HepG2 (cell line): Measurements from ENCODE around the gene DOCK3. TPM values are rescaled to one million over a fixed set of nuclear protein-coding genes. Genes with fewer than 3 reads are reported as not detected.

Experiments
- ATAC-seq: fragments of 200-7000 bp; cut with Tn5 transposase; 3 replicates; pipeline ENCODE4 v1.9.1; 2020; ENCODE audit warnings: mild to moderate bottlenecking, moderate library complexity
- BruUV-seq: library from RNA; stranded (reverse); fragments of 400-500 nt; replicated peaks from 2 replicates; lab custom pipeline; 2021; lab: Mats Ljungman, UMichigan
- CTCF ChIA-PET: fragments of 300-600 bp; formaldehyde crosslinking; extraction: SDS; loops from one replicate; lab custom pipeline; 2021; ENCODE audit warnings: low total read pairs, inconsistent platforms, low intra/inter-chr PET ratio; lab: Yijun Ruan, JAX
- POLR2A ChIA-PET: fragments of 350-600 bp; sonication (Branson Sonifier 250); formaldehyde crosslinking; loops from one replicate; lab custom pipeline; 2020; ENCODE audit warnings: antibody characterized with exemption, inconsistent platforms; lab: Yijun Ruan, JAX
- DNase-seq: peaks from one replicate; pipeline ENCODE4 v3.0.0-alpha.2; 2015; ENCODE audit warnings: low spot score
- FAIRE-seq: peaks from 3 replicates; lab custom pipeline; 2011; peaks lifted over from hg19 to GRCh38; lab: Jason Lieb, UNC
- H2AFZ ChIP-seq: one replicate; pipeline ENCODE4 v1.6.1; 2011; ENCODE audit warnings: low read length, inconsistent platforms
- H3K27ac ChIP-seq: fragments of 300-600 bp; 3 replicates; pipeline ENCODE4 v1.8.0; 2011; ENCODE audit warnings: mixed run types, mild to moderate bottlenecking, mixed read lengths, low read length, inconsistent platforms; ENCODE audit not compliant: insufficient read depth; ENCODE audit errors: extremely low read length
- H3K27me3 ChIP-seq, 2 experiments: fragments of 200-600 bp in 1 of 2; 2 replicates in 1 of 2; 3 replicates in 1 of 2; pipeline versions ENCODE4 v1.6.0 to v1.8.0; 2011; ENCODE audit warnings: low read length in 2 of 2, mild to moderate bottlenecking in 2 of 2, moderate library complexity in 2 of 2, inconsistent platforms in 1 of 2; ENCODE audit not compliant: insufficient read depth in 2 of 2, control insufficient read depth in 1 of 2
- H3K36me3 ChIP-seq, 2 experiments: fragments of 200-600 bp in 1 of 2; replicated peaks in 1 of 2; 2 replicates in 1 of 2; 3 replicates in 1 of 2; pipeline versions ENCODE4 v1.5.1 to v1.8.0; 2011; ENCODE audit warnings: low read length in 2 of 2, inconsistent platforms in 1 of 2; ENCODE audit not compliant: insufficient read depth in 2 of 2, control insufficient read depth in 1 of 2
- H3K4me1 ChIP-seq: 2 replicates; pipeline ENCODE4 v1.5.1; 2012; ENCODE audit warnings: low read length, inconsistent platforms; ENCODE audit not compliant: insufficient read depth
- H3K4me2 ChIP-seq: 2 replicates; pipeline ENCODE4 v1.6.0; 2011; ENCODE audit warnings: low read depth, low read length, inconsistent platforms
- H3K4me3 ChIP-seq, 3 experiments: fragments of 200-600 bp in 1 of 3; sonication (generic), shearing (Covaris generic) in 1 of 3; replicated peaks in 1 of 3; 2 replicates each; pipeline ENCODE4 v1.5.1; 2011 to 2016; ENCODE audit warnings: low read length in 3 of 3, inconsistent platforms in 2 of 3, low read depth in 2 of 3, mild to moderate bottlenecking in 2 of 3, control low read depth in 1 of 3, mixed read lengths in 1 of 3; ENCODE audit not compliant: insufficient read depth in 1 of 3
- H3K79me2 ChIP-seq: one replicate; pipeline ENCODE4 v1.6.1; 2011; ENCODE audit warnings: low read length, inconsistent platforms; ENCODE audit not compliant: insufficient read depth
- H3K9ac ChIP-seq: 2 replicates; pipeline ENCODE4 v1.6.0; 2011; ENCODE audit warnings: mild to moderate bottlenecking, low read depth, low read length, inconsistent platforms; ENCODE audit not compliant: insufficient read depth
- H3K9me3 ChIP-seq: 2 replicates; pipeline ENCODE4 v1.5.1; 2012; ENCODE audit warnings: mild to moderate bottlenecking, low read length
- H4K20me1 ChIP-seq: 2 replicates; pipeline ENCODE4 v1.6.0; 2011; ENCODE audit warnings: inconsistent platforms, mild to moderate bottlenecking, low read length, moderate library complexity; ENCODE audit not compliant: insufficient read depth
- BRD4 ChIP-seq: sonication (generic); formaldehyde crosslinking; IDR thresholded peaks from 2 replicates; pipeline ENCODE4 v1.4.0; 2020; ENCODE audit warnings: missing genetic modification reagents
- DNMT3B ChIP-seq: conservative IDR thresholded peaks from 2 replicates; pipeline ENCODE4 v1.6.1; 2016; ENCODE audit warnings: missing biosample characterization, control low read depth
- HHEX ChIP-seq: IDR thresholded peaks from 2 replicates; pipeline ENCODE4 v1.6.1; 2016; ENCODE audit warnings: control low read depth
- IRF2 ChIP-seq: IDR thresholded peaks from 2 replicates; pipeline ENCODE4 v1.6.1; 2018; ENCODE audit warnings: missing genetic modification reagents, missing compliant biosample characterization
- MBD4 ChIP-seq: IDR thresholded peaks from 2 replicates; pipeline ENCODE4 v1.6.1; 2012; ENCODE audit warnings: low read length, inconsistent platforms, borderline replicate concordance
- MEIS1 ChIP-seq: sonication (generic); formaldehyde crosslinking; IDR thresholded peaks from 2 replicates; pipeline ENCODE4 v1.9.0; 2021; ENCODE audit warnings: mild to moderate bottlenecking, missing genetic modification reagents, moderate library complexity, borderline replicate concordance
- ZBTB7A ChIP-seq: sonication (generic); formaldehyde crosslinking; IDR thresholded peaks from 2 replicates; pipeline ENCODE4 v1.8.0; 2022; ENCODE audit warnings: mild to moderate bottlenecking, missing genetic modification reagents
- ZBTB8A ChIP-seq: sonication (generic); formaldehyde crosslinking; IDR thresholded peaks from 2 replicates; pipeline ENCODE4 v1.4.0; 2020; ENCODE audit warnings: mild to moderate bottlenecking, low read depth, missing genetic modification reagents, borderline replicate concordance
- WGBS: methylation state at CpG from one replicate; pipeline ENCODE4 v1.1.6; 2017; ENCODE audit warnings: low lambda C conversion rate; 5-methylcytosine and 5-hydroxymethylcytosine counted together
- in situ Hi-C: cut with HindIII; loops from 2 replicates; pipeline ENCODE4 v1.10.0; 2017; ENCODE audit warnings: low pct_unique_long_range_greater_than_20kb; ENCODE audit not compliant: extremely low pct_ligation_motif_present
- intact Hi-C: fragments of 100-400 bp; cut with micrococcal nuclease; formaldehyde crosslinking; loops from one replicate; pipeline ENCODE4 v1.10.0; 2022; ENCODE audit not compliant: unreplicated experiment
- polyA plus RNA-seq, 8 experiments: library from polyadenylated mRNA; depleted of rRNA in 3 of 8; stranded (reverse) in 7 of 8; unstranded in 1 of 8; fragments of >200 nt; fragmentation: Illumina TruSeq in 4 of 8; extraction: Trizol in 4 of 8; gene quantifications; 2 replicates each; pipeline versions ENCODE4 v1.2.1 to v1.2.3, GENCODE V29; 2011 to 2016; ENCODE audit warnings: low read depth in 4 of 8, missing spikeins in 1 of 8, mixed read lengths in 1 of 8; ENCODE audit not compliant: insufficient read depth in 1 of 8
- total RNA-seq, 5 experiments: library from RNA; depleted of rRNA; stranded (reverse); fragments of >200 nt; fragmentation: Illumina TruSeq; extraction: Trizol; gene quantifications; 2 replicates each; pipeline ENCODE4 v1.2.3, GENCODE V29; 2016; ENCODE audit warnings: low read depth in 1 of 5
- TF ChIP-seq, protein P1 (sequence below), 2 experiments: IDR thresholded peaks; 2 replicates each; pipeline ENCODE4 v1.6.1; 2011 to 2012; ENCODE audit warnings: low read length in 2 of 2, borderline replicate concordance in 1 of 2, low read depth in 1 of 2, mild to moderate bottlenecking in 1 of 2, moderate library complexity in 1 of 2
- TF ChIP-seq, protein P2 (sequence below): sonication (generic); formaldehyde crosslinking; IDR thresholded peaks from 2 replicates; pipeline ENCODE4 v1.4.0; 2020; ENCODE audit warnings: missing genetic modification reagents
- TF ChIP-seq, protein P3 (sequence below): sonication (generic); formaldehyde crosslinking; IDR thresholded peaks from 2 replicates; pipeline ENCODE4 v1.9.0; 2021; ENCODE audit warnings: missing genetic modification reagents, borderline replicate concordance
- TF ChIP-seq, protein P4 (sequence below): sonication (generic); formaldehyde crosslinking; IDR thresholded peaks from 2 replicates; pipeline ENCODE4 v1.5.0; 2020; ENCODE audit warnings: missing genetic modification reagents
- TF ChIP-seq, protein P5 (sequence below): sonication (generic); formaldehyde crosslinking; conservative IDR thresholded peaks from 2 replicates; pipeline ENCODE4 v1.8.0; 2022; ENCODE audit warnings: missing genetic modification reagents

The DOCK3 gene
- total and polyA plus RNA-seq, 2 of the 13 experiments (the other 11 are each of a cell fraction or from before 2014, with no cell fraction given), result not detected

DNA sequence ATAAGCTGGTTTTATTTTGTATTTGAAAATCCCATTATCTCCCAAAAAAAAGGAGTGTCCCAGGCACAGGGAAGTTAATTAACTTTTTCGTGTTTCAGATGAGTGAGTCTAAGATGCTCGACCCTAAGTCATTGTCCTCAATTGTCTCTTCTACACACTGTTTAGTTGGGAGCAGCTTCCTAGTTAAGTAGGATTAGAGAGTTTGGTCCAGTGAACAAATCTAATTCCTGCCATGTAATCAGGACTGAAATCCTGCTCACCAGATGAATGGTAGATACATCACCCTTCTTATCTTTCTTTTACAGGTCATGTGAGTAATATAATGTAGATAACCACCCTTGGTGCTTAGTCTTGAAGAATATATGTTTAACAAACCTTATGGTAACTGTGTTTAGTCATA, 481.4 kb downstream of the DOCK3 start (continued):
- TF ChIP-seq, protein P1, sequence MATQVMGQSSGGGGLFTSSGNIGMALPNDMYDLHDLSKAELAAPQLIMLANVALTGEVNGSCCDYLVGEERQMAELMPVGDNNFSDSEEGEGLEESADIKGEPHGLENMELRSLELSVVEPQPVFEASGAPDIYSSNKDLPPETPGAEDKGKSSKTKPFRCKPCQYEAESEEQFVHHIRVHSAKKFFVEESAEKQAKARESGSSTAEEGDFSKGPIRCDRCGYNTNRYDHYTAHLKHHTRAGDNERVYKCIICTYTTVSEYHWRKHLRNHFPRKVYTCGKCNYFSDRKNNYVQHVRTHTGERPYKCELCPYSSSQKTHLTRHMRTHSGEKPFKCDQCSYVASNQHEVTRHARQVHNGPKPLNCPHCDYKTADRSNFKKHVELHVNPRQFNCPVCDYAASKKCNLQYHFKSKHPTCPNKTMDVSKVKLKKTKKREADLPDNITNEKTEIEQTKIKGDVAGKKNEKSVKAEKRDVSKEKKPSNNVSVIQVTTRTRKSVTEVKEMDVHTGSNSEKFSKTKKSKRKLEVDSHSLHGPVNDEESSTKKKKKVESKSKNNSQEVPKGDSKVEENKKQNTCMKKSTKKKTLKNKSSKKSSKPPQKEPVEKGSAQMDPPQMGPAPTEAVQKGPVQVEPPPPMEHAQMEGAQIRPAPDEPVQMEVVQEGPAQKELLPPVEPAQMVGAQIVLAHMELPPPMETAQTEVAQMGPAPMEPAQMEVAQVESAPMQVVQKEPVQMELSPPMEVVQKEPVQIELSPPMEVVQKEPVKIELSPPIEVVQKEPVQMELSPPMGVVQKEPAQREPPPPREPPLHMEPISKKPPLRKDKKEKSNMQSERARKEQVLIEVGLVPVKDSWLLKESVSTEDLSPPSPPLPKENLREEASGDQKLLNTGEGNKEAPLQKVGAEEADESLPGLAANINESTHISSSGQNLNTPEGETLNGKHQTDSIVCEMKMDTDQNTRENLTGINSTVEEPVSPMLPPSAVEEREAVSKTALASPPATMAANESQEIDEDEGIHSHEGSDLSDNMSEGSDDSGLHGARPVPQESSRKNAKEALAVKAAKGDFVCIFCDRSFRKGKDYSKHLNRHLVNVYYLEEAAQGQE (IDR thresholded peaks at IDR 0.05; ENCODE audit: borderline replicate concordance in 1 of 2, low read depth in 1 of 2, low read length in 2 of 2), result no peak
- no peak for TF ChIP-seq IRF2 (CRISPR knock-in tag)
- TF ChIP-seq, all 625 proteins: peak for 0

DNA sequence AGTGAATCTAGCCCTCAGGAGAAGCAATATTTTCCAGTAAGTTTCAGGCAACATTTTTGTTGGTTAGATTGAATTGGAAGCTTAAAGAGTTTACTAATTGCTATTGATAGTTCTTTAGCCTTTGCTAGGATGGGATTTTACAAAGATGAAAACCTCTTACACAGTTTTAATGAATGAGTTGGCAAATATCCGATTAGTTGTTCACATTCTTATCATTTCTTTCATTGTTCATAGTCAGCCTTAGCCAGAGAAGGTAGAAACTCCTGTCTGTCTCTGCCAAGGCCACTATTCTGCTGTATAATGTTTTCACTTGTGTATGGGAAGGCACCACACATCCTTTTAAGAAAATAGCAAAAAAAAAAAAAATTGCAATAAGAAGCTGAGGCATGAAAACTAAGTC, 488.3 kb downstream of the DOCK3 start:
- H3K4me2 ChIP-seq, result no peak overlapping the region
- no peaks in the 10 kb centered on the region for H3K9me3 ChIP-seq
- ChIA-PET CTCF (no interaction called here), POLR2A (no interaction called here)
- H3K79me2 ChIP-seq, result no peaks in the 10 kb centered on the region
- H3K27me3 ChIP-seq, result no peaks in the 10 kb centered on the region
- no peaks in the 10 kb centered on the region for H3K36me3 ChIP-seq
- ATAC-seq (no peak), FAIRE-seq (no peak), DNase-seq (no peak)
- H2AFZ ChIP-seq, result no peak overlapping the region
- WGBS, result 0% methylated on average over 1 of the region's 1 CpG
- H3K4me1 ChIP-seq, result no peaks in the 10 kb centered on the region
- in situ Hi-C loops (no loop called here), intact Hi-C loops (no loop called here)
- H3K4me3 ChIP-seq, result no peak overlapping the region
- H3K27ac ChIP-seq, result no peak overlapping the region
- H3K9ac ChIP-seq, result no peak overlapping the region
- H4K20me1 ChIP-seq, result no peaks in the 10 kb centered on the region
- BruUV-seq, result no TSS peak
- TF ChIP-seq ZBTB8A (no peak), IRF2 (CRISPR knock-in tag) (no peak), MEIS1 (CRISPR knock-in tag) (no peak), HHEX (no peak), ZBTB7A (no peak), MBD4 (no peak), DNMT3B (CRISPR knock-in tag) (no peak), BRD4 (CRISPR knock-in tag) (no peak)
- TF ChIP-seq, protein P2, sequence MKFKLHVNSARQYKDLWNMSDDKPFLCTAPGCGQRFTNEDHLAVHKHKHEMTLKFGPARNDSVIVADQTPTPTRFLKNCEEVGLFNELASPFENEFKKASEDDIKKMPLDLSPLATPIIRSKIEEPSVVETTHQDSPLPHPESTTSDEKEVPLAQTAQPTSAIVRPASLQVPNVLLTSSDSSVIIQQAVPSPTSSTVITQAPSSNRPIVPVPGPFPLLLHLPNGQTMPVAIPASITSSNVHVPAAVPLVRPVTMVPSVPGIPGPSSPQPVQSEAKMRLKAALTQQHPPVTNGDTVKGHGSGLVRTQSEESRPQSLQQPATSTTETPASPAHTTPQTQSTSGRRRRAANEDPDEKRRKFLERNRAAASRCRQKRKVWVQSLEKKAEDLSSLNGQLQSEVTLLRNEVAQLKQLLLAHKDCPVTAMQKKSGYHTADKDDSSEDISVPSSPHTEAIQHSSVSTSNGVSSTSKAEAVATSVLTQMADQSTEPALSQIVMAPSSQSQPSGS, result no peak
- TF ChIP-seq, protein P3, sequence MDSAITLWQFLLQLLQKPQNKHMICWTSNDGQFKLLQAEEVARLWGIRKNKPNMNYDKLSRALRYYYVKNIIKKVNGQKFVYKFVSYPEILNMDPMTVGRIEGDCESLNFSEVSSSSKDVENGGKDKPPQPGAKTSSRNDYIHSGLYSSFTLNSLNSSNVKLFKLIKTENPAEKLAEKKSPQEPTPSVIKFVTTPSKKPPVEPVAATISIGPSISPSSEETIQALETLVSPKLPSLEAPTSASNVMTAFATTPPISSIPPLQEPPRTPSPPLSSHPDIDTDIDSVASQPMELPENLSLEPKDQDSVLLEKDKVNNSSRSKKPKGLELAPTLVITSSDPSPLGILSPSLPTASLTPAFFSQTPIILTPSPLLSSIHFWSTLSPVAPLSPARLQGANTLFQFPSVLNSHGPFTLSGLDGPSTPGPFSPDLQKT, result no peak
- TF ChIP-seq, protein P4, sequence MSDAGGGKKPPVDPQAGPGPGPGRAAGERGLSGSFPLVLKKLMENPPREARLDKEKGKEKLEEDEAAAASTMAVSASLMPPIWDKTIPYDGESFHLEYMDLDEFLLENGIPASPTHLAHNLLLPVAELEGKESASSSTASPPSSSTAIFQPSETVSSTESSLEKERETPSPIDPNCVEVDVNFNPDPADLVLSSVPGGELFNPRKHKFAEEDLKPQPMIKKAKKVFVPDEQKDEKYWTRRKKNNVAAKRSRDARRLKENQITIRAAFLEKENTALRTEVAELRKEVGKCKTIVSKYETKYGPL (CRISPR knock-in tag), result no peak
- TF ChIP-seq, protein P5, sequence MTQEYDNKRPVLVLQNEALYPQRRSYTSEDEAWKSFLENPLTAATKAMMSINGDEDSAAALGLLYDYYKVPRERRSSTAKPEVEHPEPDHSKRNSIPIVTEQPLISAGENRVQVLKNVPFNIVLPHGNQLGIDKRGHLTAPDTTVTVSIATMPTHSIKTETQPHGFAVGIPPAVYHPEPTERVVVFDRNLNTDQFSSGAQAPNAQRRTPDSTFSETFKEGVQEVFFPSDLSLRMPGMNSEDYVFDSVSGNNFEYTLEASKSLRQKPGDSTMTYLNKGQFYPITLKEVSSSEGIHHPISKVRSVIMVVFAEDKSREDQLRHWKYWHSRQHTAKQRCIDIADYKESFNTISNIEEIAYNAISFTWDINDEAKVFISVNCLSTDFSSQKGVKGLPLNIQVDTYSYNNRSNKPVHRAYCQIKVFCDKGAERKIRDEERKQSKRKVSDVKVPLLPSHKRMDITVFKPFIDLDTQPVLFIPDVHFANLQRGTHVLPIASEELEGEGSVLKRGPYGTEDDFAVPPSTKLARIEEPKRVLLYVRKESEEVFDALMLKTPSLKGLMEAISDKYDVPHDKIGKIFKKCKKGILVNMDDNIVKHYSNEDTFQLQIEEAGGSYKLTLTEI, result no peak
